ENCODE measurements around the gene EPHB2. TPM values are rescaled to one million over a fixed set of nuclear protein-coding genes. Genes with fewer than 3 reads are reported as not detected.

EPHB2 gene
- total RNA-seq, 1 donor from 2014 or later = 6.0 TPM

GRCh38 chr1:22816803-22817202 is 106.2 kb downstream of the EPHB2 start:
- DNase-seq (no peak), ATAC-seq (no peak)
- intact Hi-C loops (cut with DNase I) = no loop called here
- Histone ChIP-seq H3K4me3 (no peak overlapping the region), H3K9me3 (no peaks in the 10 kb centered on the region), H3K36me3 (no peaks in the 10 kb centered on the region), H3K27ac (no peak overlapping the region), H3K4me1 (no peaks in the 10 kb centered on the region), H3K27me3 (no peaks in the 10 kb centered on the region)
- TF ChIP-seq CTCF (IDR thresholded peaks at IDR 0.05) = no peak

GRCh38 chr1:22817462-22817861 is 106.8 kb downstream of the EPHB2 start:
- ATAC-seq = no peak
- Histone ChIP-seq H3K27me3 (no peaks in the 10 kb centered on the region), H3K36me3 (no peaks in the 10 kb centered on the region), H3K9me3 (no peaks in the 10 kb centered on the region), H3K27ac (no peak overlapping the region), H3K4me1 (no peaks in the 10 kb centered on the region), H3K4me3 (no peak overlapping the region)
- no peak for DNase-seq
- TF ChIP-seq CTCF (IDR thresholded peaks at IDR 0.05) = no peak
- intact Hi-C loops (cut with DNase I) = no loop called here

DNA sequence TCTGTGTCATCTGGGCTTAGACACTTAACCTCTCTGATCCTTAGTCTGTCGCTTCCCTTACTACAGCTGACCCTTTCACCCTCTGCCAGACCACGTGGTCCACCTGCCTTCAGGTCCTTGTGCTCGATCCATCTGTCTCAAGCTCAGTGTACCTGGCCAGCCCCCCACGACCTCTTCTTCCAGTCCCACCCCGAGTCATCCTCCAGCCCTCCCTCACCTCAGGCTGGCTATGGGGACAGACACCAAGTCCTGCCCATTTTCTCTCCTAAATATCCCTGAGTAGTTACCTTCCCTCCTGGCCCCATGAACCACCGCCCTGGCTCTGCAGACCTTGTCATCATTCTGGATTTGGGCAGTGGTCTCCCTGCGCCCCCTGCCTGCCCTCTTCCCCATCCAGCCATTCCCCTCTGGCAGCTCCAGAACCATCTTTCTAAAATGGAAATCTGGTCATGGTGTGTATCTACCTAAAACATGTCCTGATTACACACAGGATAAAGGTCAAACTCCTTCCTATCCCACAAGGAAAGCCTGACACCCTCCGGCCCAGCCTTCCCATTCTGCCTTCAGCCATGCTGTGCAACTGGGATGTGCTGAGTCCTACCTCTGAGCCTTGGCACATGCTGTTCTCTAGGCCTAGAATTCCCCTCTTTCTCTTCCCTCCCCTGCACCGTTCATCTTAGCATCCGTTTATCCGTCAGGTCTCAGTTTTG is 107.6 kb downstream of the EPHB2 start:
- H3K9me3 ChIP-seq = no peaks in the 10 kb centered on the region
- no peaks in the 10 kb centered on the region for H3K36me3 ChIP-seq
- no peaks in the 10 kb centered on the region for H3K27me3 ChIP-seq
- ATAC-seq = no peak
- no peak overlapping the region for H3K4me3 ChIP-seq
- DNase-seq = no peak
- H3K27ac ChIP-seq = no peak overlapping the region
- intact Hi-C loops (cut with DNase I) = no loop called here
- no peaks in the 10 kb centered on the region for H3K4me1 ChIP-seq
- no peak for TF ChIP-seq CTCF (IDR thresholded peaks at IDR 0.05)

DNA sequence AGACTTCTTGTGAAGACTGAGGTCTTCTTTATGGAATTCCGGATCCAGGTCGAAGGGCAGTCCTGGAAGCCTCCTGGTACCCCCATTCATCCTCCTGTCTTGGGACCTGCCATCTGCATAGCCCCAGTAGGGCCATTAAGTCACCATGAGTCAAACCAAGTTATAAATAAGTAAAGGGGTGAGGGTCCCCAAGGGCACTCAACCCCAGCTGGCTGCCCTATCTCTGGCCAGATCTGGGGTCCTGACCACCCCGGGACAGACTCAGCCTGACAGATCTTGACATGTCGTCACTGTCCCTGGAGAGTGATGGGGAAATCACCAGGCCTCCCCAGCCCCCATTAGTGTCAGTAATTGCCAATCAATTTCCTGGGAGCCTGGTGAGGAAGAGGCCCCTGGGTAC is 108.7 kb downstream of the EPHB2 start:
- Histone ChIP-seq H3K4me3 (no peak overlapping the region), H3K9me3 (no peaks in the 10 kb centered on the region), H3K27me3 (no peaks in the 10 kb centered on the region), H3K27ac (no peak overlapping the region), H3K36me3 (no peaks in the 10 kb centered on the region), H3K4me1 (no peaks in the 10 kb centered on the region)
- no peak for ATAC-seq
- intact Hi-C loops (cut with DNase I) = no loop called here
- no peak for DNase-seq
- TF ChIP-seq CTCF (IDR thresholded peaks at IDR 0.05) = no peak

- ATAC-seq = no peak
- no peak for TF ChIP-seq CTCF (IDR thresholded peaks at IDR 0.05)
- Histone ChIP-seq H3K36me3 (no peaks in the 10 kb centered on the region), H3K27ac (no peak overlapping the region), H3K4me1 (no peaks in the 10 kb centered on the region), H3K27me3 (no peaks in the 10 kb centered on the region), H3K9me3 (no peaks in the 10 kb centered on the region), H3K4me3 (no peak overlapping the region)
- no peak for DNase-seq
- intact Hi-C loops (cut with DNase I) = no loop called here
These were observed 110.4 kb downstream of the EPHB2 start for GRCh38 chr1:22821027-22821426.

- Histone ChIP-seq H3K27me3 (no peaks in the 10 kb centered on the region), H3K27ac (no peak overlapping the region), H3K4me1 (no peaks in the 10 kb centered on the region), H3K9me3 (no peaks in the 10 kb centered on the region), H3K36me3 (no peaks in the 10 kb centered on the region), H3K4me3 (no peak overlapping the region)
- no peak for ATAC-seq
- no peak for DNase-seq
- intact Hi-C loops (cut with DNase I) = no loop called here
- no peak for TF ChIP-seq CTCF (IDR thresholded peaks at IDR 0.05)
These were observed 111.7 kb downstream of the EPHB2 start for GRCh38 chr1:22822371-22822770.

All from upper lobe of right lung (tissue), 1 donor.